Panc1 (cell line): ENCODE measurements around the gene GLIS1.

ENCODE experiments used
- CTCF ChIP-seq: fragments of 450-650 bp; IDR thresholded peaks from 2 replicates; pipeline ENCODE4 v1.5.1; 2017; ENCODE audit warnings: mild to moderate bottlenecking
- POLR2AphosphoS5 ChIP-seq: IDR thresholded peaks from 2 replicates; pipeline ENCODE4 v1.6.1; 2012; ENCODE audit warnings: mild to moderate bottlenecking, low read depth, low read length, moderate library complexity
- REST ChIP-seq, 2 experiments: IDR thresholded peaks; 2 replicates each; pipeline ENCODE4 v1.6.1; 2011 to 2012; ENCODE audit warnings: low read depth in 2 of 2, control low read depth in 1 of 2, low read length in 1 of 2, mild to moderate bottlenecking in 1 of 2, moderate library complexity in 1 of 2; ENCODE audit not compliant: insufficient read depth in 1 of 2
- SIN3A ChIP-seq: IDR thresholded peaks from 2 replicates; pipeline ENCODE4 v1.6.1; 2012; ENCODE audit warnings: low read depth, mild to moderate bottlenecking, low read length, moderate library complexity, borderline replicate concordance; ENCODE audit not compliant: insufficient read depth
- TCF7L2 ChIP-seq: IDR thresholded peaks from 2 replicates; pipeline ENCODE4 v1.6.1; 2011; ENCODE audit warnings: mild to moderate bottlenecking, low read depth, low read length, inconsistent platforms

DNA sequence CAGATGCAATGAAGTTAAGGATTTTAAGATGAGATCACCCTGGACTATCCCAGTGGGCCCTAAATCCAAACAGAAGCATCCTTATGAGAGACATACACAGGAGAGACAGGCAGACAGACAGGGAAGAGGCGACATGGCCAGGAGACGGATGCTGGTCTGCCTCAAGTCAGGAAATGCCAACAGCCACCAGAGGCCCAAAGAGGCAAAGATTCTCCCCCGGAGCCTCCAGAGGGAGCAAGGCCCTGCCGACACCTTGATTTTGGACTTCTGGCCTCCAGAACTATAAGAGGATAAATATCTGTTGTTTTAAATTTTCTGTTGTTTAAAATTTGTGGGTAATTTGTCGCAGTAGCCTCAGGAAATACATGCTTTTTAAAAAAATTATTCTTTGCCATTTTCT lies 116.4 kb downstream of the GLIS1 start:
- TF ChIP-seq CTCF (no peak), SIN3A (no peak), POLR2AphosphoS5 (no peak), REST (IDR thresholded peaks at IDR 0.05; ENCODE audit: insufficient read depth in 1 of 2, low read depth in 2 of 2, low read length in 1 of 2) (no peak), TCF7L2 (no peak)
